GM12878 (cell line): ENCODE results near the gene HS1BP3. TPM values are rescaled to one million over a fixed set of nuclear protein-coding genes. Genes with fewer than 3 reads are reported as not detected.
A peak's percentile ranks its signal among the peaks of the same experiment; 100 is the strongest.

Experiments used
- EED ChIP-seq: sonication (generic); IDR thresholded peaks from 2 replicates; pipeline ENCODE4 v1.6.1; 2016; ENCODE audit warnings: antibody characterized with exemption, low read depth
- NKRF ChIP-seq: fragments of 450-650 bp; conservative IDR thresholded peaks from 2 replicates; pipeline ENCODE4 v1.6.1; 2017; ENCODE audit warnings: mild to moderate bottlenecking, moderate library complexity
- NR2C2 ChIP-seq: IDR thresholded peaks from 2 replicates; pipeline ENCODE4 v1.6.1; 2011; ENCODE audit warnings: borderline replicate concordance, low read depth; ENCODE audit not compliant: control insufficient read depth, insufficient read length
- PKNOX1 ChIP-seq: fragments of 450-650 bp; IDR thresholded peaks from 2 replicates; pipeline ENCODE4 v1.6.1; 2016; ENCODE audit warnings: mild to moderate bottlenecking
- PML ChIP-seq: IDR thresholded peaks from 2 replicates; pipeline ENCODE4 v1.6.1; 2012; ENCODE audit warnings: low read length, inconsistent platforms
- SMAD5 ChIP-seq: IDR thresholded peaks from 2 replicates; pipeline ENCODE4 v1.6.1; 2016; ENCODE audit warnings: antibody characterized with exemption, low read depth
- SREBF1 ChIP-seq: IDR thresholded peaks from 2 replicates; pipeline ENCODE4 v1.6.1; 2012; ENCODE audit warnings: mild to moderate bottlenecking, low read length
- TAF1 ChIP-seq: IDR thresholded peaks from 2 replicates; pipeline ENCODE4 v1.6.1; 2011; ENCODE audit warnings: mild to moderate bottlenecking, low read depth, low read length, borderline replicate concordance
- WRNIP1 ChIP-seq: IDR thresholded peaks from 2 replicates; pipeline ENCODE4 v1.6.1; 2011; ENCODE audit warnings: low read depth, low read length, improper control_type of control experiment, borderline replicate concordance
- YBX1 ChIP-seq: fragments of 450-650 bp; IDR thresholded peaks from 2 replicates; pipeline ENCODE4 v1.6.1; 2016; ENCODE audit warnings: antibody characterized with exemption
- ZBTB4 ChIP-seq: fragments of 450-650 bp; formaldehyde crosslinking; IDR thresholded peaks from 2 replicates; pipeline ENCODE4 v1.4.0; 2022; ENCODE audit warnings: mild to moderate bottlenecking, moderate library complexity
- ZNF592 ChIP-seq: fragments of 450-650 bp; IDR thresholded peaks from 2 replicates; pipeline ENCODE4 v1.6.1; 2017; ENCODE audit warnings: mild to moderate bottlenecking, moderate library complexity
- ZNF687 ChIP-seq: fragments of 450-650 bp; IDR thresholded peaks from 2 replicates; pipeline ENCODE4 v1.6.1; 2017; ENCODE audit warnings: mild to moderate bottlenecking, moderate library complexity
- polyA plus RNA-seq, 11 experiments: library from polyadenylated mRNA; depleted of rRNA in 4 of 11; unstranded in 6 of 11; stranded (reverse) in 5 of 11; fragments of >200 nt; fragmentation: Nextera tagmentation in 4 of 11; fragmentation: Illumina TruSeq in 1 of 11; extraction: Ambion mirVana in 4 of 11; extraction: Trizol in 1 of 11; gene quantifications; 1 replicate in 1 of 11; 2 replicates in 10 of 11; pipeline versions ENCODE4 v1.2.1 to v1.2.3, GENCODE V29; 2011 to 2016; ENCODE audit warnings: inconsistent platforms in 2 of 11, missing spikeins in 2 of 11, low read depth in 1 of 11
- total RNA-seq, 4 experiments: library from RNA; depleted of rRNA in 3 of 4; stranded (reverse); fragments of >200 nt in 3 of 4; fragmentation: Illumina TruSeq in 1 of 4; extraction: Trizol in 1 of 4; gene quantifications; 2 replicates each; pipeline versions ENCODE4 v1.2.1 to v1.2.3, GENCODE V29; 2013 to 2021

The HS1BP3 gene
- total and polyA plus RNA-seq, 10 of the 15 experiments (the other 5 are each of a cell fraction or from before 2014, with no cell fraction given): 0.47 to 7.2 (median 4.6) TPM

GRCh38 chr2:20578895-20579825, 71.7 kb downstream of the HS1BP3 start (continued):
- TF ChIP-seq ZNF687: peak; percentile 73
- no peak for TF ChIP-seq ZBTB4
- 0 out of 2 replicates have a peak, but pooled peaks have one; percentile 29 for TF ChIP-seq NKRF
- no peak for TF ChIP-seq SREBF1
- no peak for TF ChIP-seq PML
- TF ChIP-seq YBX1: no peak
- TF ChIP-seq SMAD5: no peak
- peak; percentile 81 for TF ChIP-seq EED
- TF ChIP-seq TAF1: 0 out of 2 replicates have a peak, but pooled peaks have one; percentile 52
- 0 out of 2 replicates have a peak, but pooled peaks have one; percentile 12 for TF ChIP-seq PKNOX1
- no peak for TF ChIP-seq ZNF592
- TF ChIP-seq WRNIP1: no peak
- TF ChIP-seq NR2C2: no peak
